Left renal pelvis (tissue), 4 donors: Measurements from ENCODE around the gene USP15. TPM values are rescaled to one million over a fixed set of nuclear protein-coding genes. Genes with fewer than 3 reads are reported as not detected.

Source experiments
- DNase-seq, 4 donors: peaks; one replicate each; pipeline ENCODE4 v3.0.0-alpha.2; 2013; ENCODE audit warnings: low read depth in 4 of 4, low spot score in 3 of 4
- polyA plus RNA-seq, 4 donors: library from polyadenylated mRNA; unstranded; fragments of 120-200 nt; gene quantifications; one replicate each; pipeline ENCODE4 v1.2.1, GENCODE V29; 2013; ENCODE audit not compliant: insufficient read length in 4 of 4

Gene USP15
- 10 to 100 TPM; 42.6 to 51.6 (median 50.0) TPM for polyA plus RNA-seq

GRCh38 chr12:62259993-62260732, at the start of gene USP15:
Gene USP15 (plus strand): TSS chr12:62260404. CDS start chr12:62260415, 11 bp downstream.
- peak; percentile 92 to 95 (median 93) for DNase-seq

GRCh38 chr12:62210422-62210821, 49.8 kb upstream of the USP15 start:
- no peak for DNase-seq

- DNase-seq: no peak
Measured at GRCh38 chr12:62211510-62211909, 48.7 kb upstream of the USP15 start.

GRCh38 chr12:62214846-62215245, 45.4 kb upstream of the USP15 start:
- DNase-seq: no peak

GRCh38 chr12:62215506-62215905, 44.7 kb upstream of the USP15 start:
- no peak for DNase-seq

- DNase-seq: no peak
Measured at GRCh38 chr12:62217466-62218194, 42.6 kb upstream of the USP15 start.

GRCh38 chr12:62221107-62221506, 39.1 kb upstream of the USP15 start:
- DNase-seq: no peak

- no peak for DNase-seq
Measured at GRCh38 chr12:62224601-62225000, 35.6 kb upstream of the USP15 start.

GRCh38 chr12:62227091-62227490, 33.1 kb upstream of the USP15 start:
- no peak for DNase-seq

GRCh38 chr12:62230652-62231051, 29.6 kb upstream of the USP15 start:
- DNase-seq: no peak

- DNase-seq: no peak
Measured at GRCh38 chr12:62232143-62232729, 28.0 kb upstream of the USP15 start.

GRCh38 chr12:62233805-62234204, 26.4 kb upstream of the USP15 start:
- no peak for DNase-seq

GRCh38 chr12:62239571-62239970, 20.6 kb upstream of the USP15 start:
- DNase-seq: no peak

GRCh38 chr12:62247281-62248045, 12.7 kb upstream of the USP15 start:
- no peak for DNase-seq

- no peak for DNase-seq
Measured at GRCh38 chr12:62248873-62249272, 11.3 kb upstream of the USP15 start.

- DNase-seq: no peak
Measured at GRCh38 chr12:62249419-62249818, 10.8 kb upstream of the USP15 start.

GRCh38 chr12:62250671-62251608, 9.3 kb upstream of the USP15 start:
- no peak for DNase-seq

GRCh38 chr12:62251609-62251958, 8.6 kb upstream of the USP15 start:
- DNase-seq: no peak

- no peak for DNase-seq
Measured at GRCh38 chr12:62252576-62252975, 7.6 kb upstream of the USP15 start.

- DNase-seq: no peak
Measured at GRCh38 chr12:62254967-62255366, 5.2 kb upstream of the USP15 start.
